Common myeloid progenitor, CD34-positive (primary cell): ENCODE data around the gene CDC42BPB.

Experiments
- CTCF ChIA-PET: fragments of 350-600 bp; sonication (Branson Sonifier 250); formaldehyde crosslinking; loops from one replicate; lab custom pipeline; 2021; ENCODE audit warnings: antibody characterized with exemption; lab: Charles Lee
- POLR2A ChIA-PET: fragments of 350-600 bp; sonication (Branson Sonifier 250); formaldehyde crosslinking; loops from one replicate; lab custom pipeline; 2021; ENCODE audit warnings: antibody characterized with exemption; lab: Charles Lee
- DNase-seq, 3 donors: peaks; one replicate each; pipeline versions ENCODE4 v3.0.0 to v3.0.0-alpha.2; 2013
- H3K27ac ChIP-seq, 2 experiments: 1 replicate in 1 of 2; 2 replicates in 1 of 2; pipeline ENCODE4 v1.7.0; 2013; ENCODE audit warnings: inconsistent platforms in 2 of 2, low read length in 2 of 2, mild to moderate bottlenecking in 2 of 2, low read depth in 1 of 2, moderate library complexity in 1 of 2; ENCODE audit not compliant: severe bottlenecking in 2 of 2, insufficient read depth in 1 of 2, poor library complexity in 1 of 2
- H3K27me3 ChIP-seq, 5 experiments: replicated peaks in 2 of 5; 1 replicate in 3 of 5; 2 replicates in 2 of 5; pipeline versions ENCODE4 v1.6.1 to v1.7.0; 2013; ENCODE audit warnings: low read length in 4 of 5, mild to moderate bottlenecking in 2 of 5, moderate library complexity in 2 of 5, inconsistent platforms in 1 of 5; ENCODE audit not compliant: insufficient read depth in 5 of 5, control insufficient read depth in 4 of 5
- H3K36me3 ChIP-seq, 4 experiments: 1 replicate in 2 of 4; 2 replicates in 2 of 4; pipeline versions ENCODE4 v1.6.1 to v1.7.0; 2013; ENCODE audit warnings: low read length in 3 of 4, control low read depth in 1 of 4, mild to moderate bottlenecking in 1 of 4; ENCODE audit not compliant: control insufficient read depth in 4 of 4, insufficient read depth in 4 of 4
- H3K4me1 ChIP-seq, 4 experiments: 1 replicate in 3 of 4; 2 replicates in 1 of 4; pipeline versions ENCODE4 v1.6.1 to v1.7.1; 2013; ENCODE audit warnings: low read length in 3 of 4, mild to moderate bottlenecking in 3 of 4, control low read depth in 1 of 4, inconsistent platforms in 1 of 4, moderate library complexity in 1 of 4; ENCODE audit not compliant: control insufficient read depth in 4 of 4, insufficient read depth in 4 of 4; ENCODE audit errors: control extremely low read depth in 1 of 4
- H3K4me3 ChIP-seq, 7 experiments: 1 replicate in 4 of 7; 2 replicates in 3 of 7; pipeline versions ENCODE4 v1.5.1 to v1.7.0; 2013; ENCODE audit warnings: mild to moderate bottlenecking in 7 of 7, low read length in 6 of 7, moderate library complexity in 6 of 7, inconsistent platforms in 2 of 7, low read depth in 2 of 7, control low read depth in 1 of 7; ENCODE audit not compliant: insufficient read depth in 4 of 7, control insufficient read depth in 1 of 7; ENCODE audit errors: extremely low read depth in 1 of 7
- H3K9me3 ChIP-seq, 5 experiments: 1 replicate in 4 of 5; 2 replicates in 1 of 5; pipeline versions ENCODE4 v1.6.1 to v1.7.1; 2013; ENCODE audit warnings: low read length in 4 of 5, mild to moderate bottlenecking in 2 of 5, inconsistent platforms in 1 of 5, low read depth in 1 of 5, moderate library complexity in 1 of 5; ENCODE audit not compliant: control insufficient read depth in 4 of 5, insufficient read depth in 2 of 5; ENCODE audit errors: control extremely low read depth in 1 of 5
- WGBS: methylation state at CpG from one replicate; pipeline ENCODE4 v1.1.5; 2013; ENCODE audit not compliant: insufficient coverage; 5-methylcytosine and 5-hydroxymethylcytosine counted together

The CDC42BPB gene

GRCh38 chr14:103068351-103069073 is 11.2 kb upstream of the CDC42BPB start:
- Histone ChIP-seq H3K4me1 (no peaks in the 10 kb centered on the region), H3K27ac (no peak overlapping the region), H3K4me3 (no peak overlapping the region), H3K27me3 (no peaks in the 10 kb centered on the region), H3K36me3 (no peaks in the 10 kb centered on the region), H3K9me3 (peaks cover 0 to 1% (median 0%) of the 10 kb centered on the region in 5 experiments)
- ChIA-PET POLR2A (no interaction called here), CTCF (interaction anchor here (0.7 to 1.7 kb wide), 4 partner anchors 9 to 100 kb away, joined by 3 to 5 read pairs (median 4); no protein-coding TSS in a partner anchor)
- WGBS: 85% methylated on average over 19 of the region's 22 CpGs
- DNase-seq: no peak

GRCh38 chr14:103067231-103067954 is 10.0 kb upstream of the CDC42BPB start:
- Histone ChIP-seq H3K4me3 (no peak overlapping the region), H3K9me3 (peaks cover 0 to 1% (median 0%) of the 10 kb centered on the region in 5 experiments), H3K27ac (no peak overlapping the region), H3K4me1 (no peaks in the 10 kb centered on the region), H3K27me3 (peaks cover 0 to 4% (median 0%) of the 10 kb centered on the region in 5 experiments), H3K36me3 (no peaks in the 10 kb centered on the region)
- 91% methylated on average over 6 of the region's 8 CpGs for WGBS
- DNase-seq: no peak
- ChIA-PET POLR2A (interaction anchor here (0.6 to 0.7 kb wide), 2 partner anchors 210 to 685 kb away, joined by 3 to 9 read pairs; no protein-coding TSS in a partner anchor), CTCF (interaction anchor here (0.6 to 1.7 kb wide), 3 partner anchors 12 to 418 kb away, joined by 3 to 4 read pairs (median 4); no protein-coding TSS in a partner anchor)

- Histone ChIP-seq H3K27ac (no peak overlapping the region), H3K36me3 (no peaks in the 10 kb centered on the region), H3K27me3 (peaks cover 0 to 4% (median 0%) of the 10 kb centered on the region in 5 experiments), H3K9me3 (peaks cover 0 to 1% (median 0%) of the 10 kb centered on the region in 5 experiments), H3K4me1 (no peaks in the 10 kb centered on the region), H3K4me3 (no peak overlapping the region)
- DNase-seq: no peak
- POLR2A ChIA-PET: no interaction called here
- 66% methylated on average over 8 of the region's 9 CpGs for WGBS
- CTCF ChIA-PET: interaction anchor here (1.1 kb wide), 1 partner anchor 8 kb away, joined by 3 read pairs; no protein-coding TSS in a partner anchor
These were observed 9.1 kb upstream of the CDC42BPB start for GRCh38 chr14:103066399-103066798.

GRCh38 chr14:103065861-103066260 is 8.5 kb upstream of the CDC42BPB start:
- Histone ChIP-seq H3K27me3 (peaks cover 0 to 4% (median 0%) of the 10 kb centered on the region in 5 experiments), H3K4me1 (no peaks in the 10 kb centered on the region), H3K9me3 (peaks cover 0 to 1% (median 0%) of the 10 kb centered on the region in 5 experiments), H3K36me3 (no peaks in the 10 kb centered on the region), H3K27ac (no peak overlapping the region), H3K4me3 (no peak overlapping the region)
- DNase-seq: no peak
- CTCF ChIA-PET: interaction anchor here (1.1 kb wide), 1 partner anchor 9 kb away, joined by 3 read pairs; no protein-coding TSS in a partner anchor
- POLR2A ChIA-PET: no interaction called here
- WGBS: 95% methylated on average over 3 of the region's 7 CpGs

- Histone ChIP-seq H3K27ac (no peak overlapping the region), H3K27me3 (peaks cover 0 to 9% (median 4%) of the 10 kb centered on the region in 5 experiments), H3K36me3 (no peaks in the 10 kb centered on the region), H3K9me3 (peaks cover 0 to 1% (median 0%) of the 10 kb centered on the region in 5 experiments), H3K4me3 (no peak overlapping the region), H3K4me1 (no peaks in the 10 kb centered on the region)
- DNase-seq: no peak
- POLR2A ChIA-PET: interaction anchor here (0.6 kb wide), 1 partner anchor 115 kb away, joined by 3 read pairs; no protein-coding TSS in a partner anchor
- WGBS: 96% methylated on average over 4 of the region's 12 CpGs
- CTCF ChIA-PET: no interaction called here
These were observed 7.6 kb upstream of the CDC42BPB start for GRCh38 chr14:103064978-103065377.

- Histone ChIP-seq H3K4me3 (no peak overlapping the region), H3K27me3 (peaks cover 0 to 11% (median 8%) of the 10 kb centered on the region in 5 experiments), H3K36me3 (no peaks in the 10 kb centered on the region), H3K27ac (no peak overlapping the region), H3K9me3 (peaks cover 0 to 1% (median 0%) of the 10 kb centered on the region in 5 experiments), H3K4me1 (no peaks in the 10 kb centered on the region)
- no CpG with 5 or more reads among the region's 4 CpGs for WGBS
- ChIA-PET CTCF (interaction anchor here (1.3 kb wide), 1 partner anchor 12 kb away, joined by 3 read pairs; no protein-coding TSS in a partner anchor), POLR2A (no interaction called here)
- DNase-seq: no peak
These were observed 7.1 kb upstream of the CDC42BPB start for GRCh38 chr14:103064436-103064835.
